ENCODE data around the gene GNPDA1.

- TF ChIP-seq CTCF (IDR thresholded peaks at IDR 0.05) (no peak), POLR2AphosphoS5 (IDR thresholded peaks at IDR 0.05) (no peak)
These were observed 23.1 kb downstream of the GNPDA1 start for GRCh38 chr5:141989720-141990119.
